Tibial nerve (tissue), 4 donors: ENCODE data around the gene CLIP3. TPM values are rescaled to one million over a fixed set of nuclear protein-coding genes. Genes with fewer than 3 reads are reported as not detected.

Experiments
- DNase-seq, 2 donors: peaks; one replicate each; pipeline ENCODE4 v3.0.0-alpha.2; 2019; ENCODE audit warnings: low spot score in 2 of 2
- H3K27ac ChIP-seq, 4 donors: fragments of 200-600 bp; sonication (generic) in 3 of 4; one replicate each; pipeline ENCODE4 v1.5.1; 2017 to 2019; ENCODE audit warnings: mild to moderate bottlenecking in 1 of 4
- H3K27me3 ChIP-seq, 2 donors: fragments of 200-600 bp; sonication (generic) in 1 of 2; one replicate each; pipeline versions ENCODE4 v1.5.1 to v1.6.0; 2017 to 2019
- H3K36me3 ChIP-seq, 3 donors: fragments of 200-600 bp; sonication (generic); one replicate each; pipeline ENCODE4 v1.5.1; 2018 to 2019
- H3K4me1 ChIP-seq, 4 donors: fragments of 200-600 bp; sonication (generic) in 3 of 4; one replicate each; pipeline ENCODE4 v1.5.1; 2017 to 2019
- H3K4me3 ChIP-seq, 4 donors: fragments of 200-600 bp; sonication (generic) in 3 of 4; one replicate each; pipeline ENCODE4 v1.5.1; 2017 to 2019; ENCODE audit warnings: mild to moderate bottlenecking in 1 of 4, moderate library complexity in 1 of 4
- H3K9me3 ChIP-seq, 4 donors: fragments of 200-600 bp; sonication (generic) in 3 of 4; one replicate each; pipeline ENCODE4 v1.5.1; 2017 to 2019
- EP300 ChIP-seq, 2 donors: sonication (generic); formaldehyde crosslinking; IDR thresholded peaks; one replicate each; pipeline ENCODE4 v1.6.1; 2017; ENCODE audit warnings: antibody characterized with exemption in 2 of 2, mild to moderate bottlenecking in 1 of 2
- POLR2A ChIP-seq, 2 donors: fragments of 450-650 bp; IDR thresholded peaks; one replicate each; pipeline ENCODE4 v1.6.1; 2017; ENCODE audit warnings: antibody characterized with exemption in 2 of 2, mild to moderate bottlenecking in 2 of 2, moderate library complexity in 2 of 2
- WGBS, 2 donors: methylation state at CpG; one replicate each; pipeline ENCODE4 v1.1.5; 2018; 5-methylcytosine and 5-hydroxymethylcytosine counted together
- total RNA-seq, 4 donors: library from RNA; depleted of rRNA; stranded (reverse); fragments of >200 nt; gene quantifications; one replicate each; pipeline ENCODE4 v1.1.0, GENCODE V29; 2016
- TF ChIP-seq, protein P1 (sequence below), 5 experiments: fragments of 200-600 bp in 3 of 5; fragments of 450-650 bp in 2 of 5; sonication (generic) in 3 of 5; IDR thresholded peaks; one replicate each; pipeline ENCODE4 v1.5.1; 2016 to 2019; ENCODE audit warnings: antibody characterized with exemption in 5 of 5, mild to moderate bottlenecking in 3 of 5, moderate library complexity in 2 of 5

Gene CLIP3
- total RNA-seq, 4 donors from 2014 or later = 20.1 to 44.7 (median 24.6) TPM

- no peak for DNase-seq
- H3K4me3 ChIP-seq = no peak overlapping the region
- no peaks in the 10 kb centered on the region for H3K36me3 ChIP-seq
- no peak overlapping the region for H3K27ac ChIP-seq
- H3K9me3 ChIP-seq = no peaks in the 10 kb centered on the region
- peaks cover 0 to 31% (median 22%) of the 10 kb centered on the region in 4 donors for H3K4me1 ChIP-seq
- TF ChIP-seq POLR2A (IDR thresholded peaks at IDR 0.05) (no peak), EP300 (IDR thresholded peaks at IDR 0.05) (no peak)
- TF ChIP-seq, protein P1, sequence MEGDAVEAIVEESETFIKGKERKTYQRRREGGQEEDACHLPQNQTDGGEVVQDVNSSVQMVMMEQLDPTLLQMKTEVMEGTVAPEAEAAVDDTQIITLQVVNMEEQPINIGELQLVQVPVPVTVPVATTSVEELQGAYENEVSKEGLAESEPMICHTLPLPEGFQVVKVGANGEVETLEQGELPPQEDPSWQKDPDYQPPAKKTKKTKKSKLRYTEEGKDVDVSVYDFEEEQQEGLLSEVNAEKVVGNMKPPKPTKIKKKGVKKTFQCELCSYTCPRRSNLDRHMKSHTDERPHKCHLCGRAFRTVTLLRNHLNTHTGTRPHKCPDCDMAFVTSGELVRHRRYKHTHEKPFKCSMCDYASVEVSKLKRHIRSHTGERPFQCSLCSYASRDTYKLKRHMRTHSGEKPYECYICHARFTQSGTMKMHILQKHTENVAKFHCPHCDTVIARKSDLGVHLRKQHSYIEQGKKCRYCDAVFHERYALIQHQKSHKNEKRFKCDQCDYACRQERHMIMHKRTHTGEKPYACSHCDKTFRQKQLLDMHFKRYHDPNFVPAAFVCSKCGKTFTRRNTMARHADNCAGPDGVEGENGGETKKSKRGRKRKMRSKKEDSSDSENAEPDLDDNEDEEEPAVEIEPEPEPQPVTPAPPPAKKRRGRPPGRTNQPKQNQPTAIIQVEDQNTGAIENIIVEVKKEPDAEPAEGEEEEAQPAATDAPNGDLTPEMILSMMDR (IDR thresholded peaks at IDR 0.05) = no peak
- H3K27me3 ChIP-seq = peaks cover 0 to 16% of the 10 kb centered on the region in 2 donors
- WGBS, 2 donors = 73 to 85% methylated on average over 7 of the region's 7 CpGs
These were observed 40.8 kb downstream of the CLIP3 start for GRCh38 chr19:35991731-35992450.

GRCh38 chr19:35990771-35991730 lies 41.6 kb downstream of the CLIP3 start:
- Histone ChIP-seq H3K36me3 (no peaks in the 10 kb centered on the region), H3K9me3 (no peaks in the 10 kb centered on the region), H3K27ac (no peak overlapping the region), H3K4me1 (peaks cover 0 to 28% (median 16%) of the 10 kb centered on the region in 4 donors), H3K4me3 (no peak overlapping the region), H3K27me3 (peaks cover 0 to 25% of the 10 kb centered on the region in 2 donors)
- TF ChIP-seq POLR2A (IDR thresholded peaks at IDR 0.05) = no peak
- TF ChIP-seq EP300 (IDR thresholded peaks at IDR 0.05) = no peak
- TF ChIP-seq, protein P1 (IDR thresholded peaks at IDR 0.05) = no peak
- WGBS, 2 donors = 79 to 80% methylated on average over 10 of the region's 10 CpGs
- DNase-seq = no peak

DNA sequence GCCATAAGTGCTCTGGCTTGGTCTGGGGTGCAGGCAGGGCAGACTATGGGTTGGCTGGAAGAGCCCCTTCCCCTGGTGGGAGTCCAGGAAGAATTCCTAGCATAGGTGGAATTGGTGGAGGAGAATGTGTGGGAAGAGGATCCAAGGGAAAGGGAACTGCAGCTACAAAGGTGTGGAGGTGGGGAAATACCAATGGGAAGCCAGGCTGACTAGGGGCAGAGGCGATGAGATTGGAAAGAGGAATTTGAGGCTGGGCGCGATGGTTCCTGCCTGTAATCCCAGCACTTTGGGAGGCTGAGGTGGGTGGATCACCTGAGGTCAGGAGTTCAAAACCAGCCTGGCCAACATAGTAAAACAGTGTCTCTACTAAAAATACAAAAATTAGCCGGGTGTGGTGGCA lies 42.5 kb downstream of the CLIP3 start:
- peaks cover 0 to 34% of the 10 kb centered on the region in 2 donors for H3K27me3 ChIP-seq
- 88 to 91% methylated on average over 4 of the region's 4 CpGs for WGBS, 2 donors
- DNase-seq = no peak
- H3K9me3 ChIP-seq = no peaks in the 10 kb centered on the region
- peaks cover 0 to 21% (median 11%) of the 10 kb centered on the region in 4 donors for H3K4me1 ChIP-seq
- no peaks in the 10 kb centered on the region for H3K36me3 ChIP-seq
- no peak overlapping the region for H3K27ac ChIP-seq
- no peak overlapping the region for H3K4me3 ChIP-seq
- TF ChIP-seq POLR2A (IDR thresholded peaks at IDR 0.05) (no peak), EP300 (IDR thresholded peaks at IDR 0.05) (no peak)
- TF ChIP-seq, protein P1 (IDR thresholded peaks at IDR 0.05) = no peak

GRCh38 chr19:35988824-35989223 lies 43.8 kb downstream of the CLIP3 start:
- no peaks in the 10 kb centered on the region for H3K9me3 ChIP-seq
- TF ChIP-seq, protein P1 (IDR thresholded peaks at IDR 0.05) = no peak
- TF ChIP-seq EP300 (IDR thresholded peaks at IDR 0.05) (no peak), POLR2A (IDR thresholded peaks at IDR 0.05) (no peak)
- peaks cover 0 to 14% (median 4%) of the 10 kb centered on the region in 4 donors for H3K4me1 ChIP-seq
- peaks cover 0 to 44% of the 10 kb centered on the region in 2 donors for H3K27me3 ChIP-seq
- WGBS, 2 donors = 85 to 89% methylated on average over 3 of the region's 3 CpGs
- no peaks in the 10 kb centered on the region for H3K36me3 ChIP-seq
- H3K27ac ChIP-seq = no peak overlapping the region
- no peak overlapping the region for H3K4me3 ChIP-seq
- DNase-seq = no peak

DNA sequence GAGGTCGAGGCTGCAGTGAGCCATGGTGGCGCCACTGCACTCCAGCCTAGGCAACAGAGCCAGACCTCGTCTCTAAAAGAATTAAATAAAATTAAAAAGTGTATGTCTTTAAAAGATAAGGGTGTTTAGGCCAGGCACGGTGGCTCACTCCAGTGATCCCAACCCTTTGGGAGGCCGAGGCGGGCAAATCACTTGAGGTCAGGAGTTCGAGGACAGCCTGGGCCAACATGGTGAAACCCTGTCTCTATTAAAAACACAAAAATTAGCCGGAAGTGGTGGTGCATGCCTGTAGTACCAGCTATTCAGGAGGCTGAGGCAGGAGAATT lies 45.1 kb downstream of the CLIP3 start:
- Histone ChIP-seq H3K4me3 (peak overlapping the region in 1 of 4 donors; percentile 29), H3K27me3 (peaks cover 0 to 44% of the 10 kb centered on the region in 2 donors), H3K9me3 (no peaks in the 10 kb centered on the region), H3K4me1 (peaks cover 0 to 11% (median 3%) of the 10 kb centered on the region in 4 donors), H3K27ac (no peak overlapping the region), H3K36me3 (no peaks in the 10 kb centered on the region)
- TF ChIP-seq, protein P1 (IDR thresholded peaks at IDR 0.05) = no peak
- TF ChIP-seq POLR2A (IDR thresholded peaks at IDR 0.05) = no peak
- no peak for TF ChIP-seq EP300 (IDR thresholded peaks at IDR 0.05)
- 33 to 37% methylated on average over 8 of the region's 8 CpGs for WGBS, 2 donors
- DNase-seq = no peak
